CD4-positive, alpha-beta T cell treated with Interleukin-6 for 4 hours (primary cell): Measurements from ENCODE around the gene DHX9.
"Not testable (repeated sequence)": the region's sequence is repeated elsewhere in the genome, so short reads cannot be mapped to it uniquely, and the experiment has no call there.

Experiments
- DNase-seq: peaks from one replicate; pipeline ENCODE4 v3.0.0-alpha.2; 2020; ENCODE audit warnings: mixed read lengths

DHX9 gene

GRCh38 chr1:182890927-182891610 lies 51.9 kb downstream of the DHX9 start:
- no peak for DNase-seq

DNA sequence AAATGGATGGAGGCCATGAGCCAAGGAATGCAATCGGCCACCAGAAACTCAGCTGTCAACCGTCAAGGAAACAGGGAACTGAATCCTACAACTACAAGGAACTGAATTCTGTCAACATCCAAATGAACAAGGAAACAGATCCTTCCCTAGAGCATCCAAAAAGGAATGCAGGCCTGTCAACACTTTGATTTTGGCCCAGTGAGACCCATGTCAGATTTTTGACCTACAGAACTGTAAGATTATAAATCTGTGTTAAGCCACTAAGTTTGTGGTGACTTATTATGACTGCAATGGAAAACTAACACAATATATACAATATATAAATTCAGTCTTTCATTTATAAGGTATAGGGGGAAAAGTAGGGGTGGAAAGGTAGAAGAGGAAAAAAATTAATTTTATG lies 58.5 kb downstream of the DHX9 start:
- DNase-seq = no peak

DNA sequence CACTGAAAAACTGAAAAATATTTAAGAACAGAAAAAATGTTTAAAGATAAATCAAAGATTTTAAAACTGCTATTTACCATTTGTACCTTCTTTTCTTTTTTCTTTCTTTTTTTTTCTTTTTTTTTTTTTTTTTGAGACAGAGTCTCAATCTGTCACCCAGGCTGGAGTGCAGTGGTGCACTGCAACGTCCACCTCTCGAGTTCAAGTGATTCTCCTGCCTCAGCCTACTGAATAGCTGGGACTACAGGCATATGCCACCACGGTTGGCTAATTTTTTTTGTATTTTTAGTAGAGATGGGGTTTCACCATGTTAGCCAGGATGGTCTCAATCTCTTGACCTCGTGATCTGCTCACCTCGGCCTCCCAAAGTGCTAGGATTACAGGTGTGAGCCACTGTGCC lies 62.8 kb downstream of the DHX9 start:
- DNase-seq = not testable (repeated sequence)

- no peak for DNase-seq
Measured at GRCh38 chr1:182905321-182905720, 66.2 kb downstream of the DHX9 start.

- DNase-seq = no peak
Measured at GRCh38 chr1:182909578-182909977, 70.4 kb downstream of the DHX9 start.

DNA sequence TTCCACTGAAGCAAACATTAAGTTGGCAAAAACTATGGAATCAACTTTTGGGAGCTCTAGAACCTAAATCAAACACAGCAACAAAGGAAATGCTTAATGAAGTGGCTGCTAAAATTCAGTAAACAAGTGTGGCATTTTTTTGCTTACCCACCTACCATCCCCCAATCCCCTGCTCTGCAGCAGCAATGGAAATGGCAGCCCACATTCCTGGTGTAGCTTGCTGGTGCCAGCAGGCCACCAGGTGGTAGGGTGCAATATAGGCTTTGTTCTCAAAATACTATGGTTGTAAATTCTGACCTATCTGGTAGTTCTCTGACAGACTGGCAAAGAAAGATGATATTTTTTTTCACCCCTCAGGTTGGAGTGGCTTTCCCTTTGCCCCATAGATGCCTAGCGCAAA lies 71.0 kb downstream of the DHX9 start:
- DNase-seq = no peak

- DNase-seq = no peak
Measured at GRCh38 chr1:182913401-182913800, 74.3 kb downstream of the DHX9 start.

GRCh38 chr1:182917378-182917777 lies 78.2 kb downstream of the DHX9 start:
- DNase-seq = no peak

DNA sequence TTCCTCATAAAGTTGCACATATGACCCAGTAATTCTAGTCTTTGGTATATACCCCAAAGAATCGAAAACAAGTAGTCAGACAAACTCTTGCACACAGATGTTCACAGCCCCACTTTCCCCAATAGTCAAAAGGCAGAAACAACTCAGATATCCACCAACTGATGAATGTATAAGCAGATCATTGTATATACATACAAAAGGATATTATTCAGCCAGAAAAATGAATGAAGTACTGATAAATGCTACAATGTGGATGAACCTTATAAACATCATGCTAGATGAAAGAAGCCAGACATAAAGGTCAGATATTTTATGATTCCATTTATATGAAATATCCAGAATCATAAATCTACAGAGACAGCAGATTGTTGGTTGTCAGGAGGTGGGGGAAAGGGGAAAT lies 86.5 kb downstream of the DHX9 start:
- no peak for DNase-seq

DNA sequence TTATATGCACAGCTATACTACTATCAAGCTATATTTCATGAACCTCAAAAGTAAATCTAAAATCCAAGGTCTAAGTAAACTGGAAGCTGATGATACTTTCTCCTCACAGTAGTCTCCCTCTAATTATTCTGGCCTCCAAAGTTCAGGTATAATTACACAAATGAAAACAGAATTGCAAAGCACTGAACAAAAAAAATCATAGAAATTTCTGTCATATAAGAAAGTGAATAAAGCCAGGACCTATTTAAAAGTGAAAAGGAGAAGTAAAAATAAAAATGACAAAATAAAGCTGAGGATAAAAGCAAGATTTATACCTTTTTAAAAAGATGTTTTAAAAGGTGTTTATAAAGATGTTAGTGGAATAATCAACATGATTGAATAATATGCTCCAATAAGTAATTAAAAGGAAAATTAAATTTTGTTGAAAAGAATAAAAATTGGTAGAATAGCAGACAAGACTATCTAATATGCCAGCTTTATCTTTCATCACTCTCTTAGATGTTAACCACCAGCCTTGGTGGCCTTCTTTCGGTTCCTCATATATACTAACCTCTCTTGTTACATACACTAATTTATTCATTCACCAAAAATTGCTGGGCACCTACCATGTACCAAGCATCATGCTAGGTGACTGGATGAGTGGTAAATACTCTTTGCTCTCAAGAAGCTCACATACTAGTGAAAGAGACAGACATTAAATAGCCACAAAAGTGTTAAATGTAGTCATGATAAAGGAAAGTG lies 88.7 kb downstream of the DHX9 start:
- DNase-seq = no peak

DNA sequence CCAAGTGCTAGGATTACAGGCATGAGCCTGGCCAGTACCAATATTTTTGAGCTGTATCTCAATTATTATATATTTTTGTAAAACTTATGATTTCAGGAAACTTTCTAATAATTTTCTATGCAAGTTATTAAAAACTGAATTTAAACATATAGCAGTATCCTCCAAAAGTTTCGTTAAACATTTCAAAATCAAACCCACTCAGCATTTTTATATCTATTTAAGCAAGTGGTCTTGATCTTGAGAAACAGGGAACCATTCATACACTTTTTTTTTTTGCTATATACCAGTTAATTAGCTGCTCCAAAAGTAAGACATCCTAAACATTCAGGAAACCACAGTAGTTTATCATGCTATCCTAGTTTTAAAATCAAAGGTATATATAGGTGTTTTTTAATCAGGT lies 91.8 kb downstream of the DHX9 start:
- no peak for DNase-seq

GRCh38 chr1:182935716-182936115 lies 96.6 kb downstream of the DHX9 start:
- DNase-seq = no peak
